GM03348 (cell line): ENCODE data around the gene PPP1R18.
"Not testable (repeated sequence)": the region's sequence is repeated elsewhere in the genome, so short reads cannot be mapped to it uniquely, and the experiment has no call there.

Source experiments
- DNase-seq: peaks from one replicate; pipeline ENCODE4 v3.0.0; 2012; ENCODE audit warnings: low spot score

PPP1R18 gene

GRCh38 chr6:30686009-30686907 lies at the start of gene PPP1R18:
Gene PPP1R18 (minus strand): TSS chr6:30686645. CDS start chr6:30686018, 627 bp downstream.
- peak; percentile 90 for DNase-seq

GRCh38 chr6:30735668-30736314 lies 49.3 kb upstream of the PPP1R18 start:
- no peak for DNase-seq

- DNase-seq, result no peak
These were observed 45.9 kb upstream of the PPP1R18 start for GRCh38 chr6:30732237-30732943.

- no peak for DNase-seq
These were observed 44.4 kb upstream of the PPP1R18 start for GRCh38 chr6:30730601-30731435.

- peak; percentile 40 for DNase-seq
These were observed 41.6 kb upstream of the PPP1R18 start for GRCh38 chr6:30727920-30728553.

- DNase-seq, result no peak
These were observed 40.3 kb upstream of the PPP1R18 start for GRCh38 chr6:30726506-30727413.

GRCh38 chr6:30725713-30726505 lies 39.5 kb upstream of the PPP1R18 start:
- peak; percentile 21 for DNase-seq

GRCh38 chr6:30724906-30725667 lies 38.6 kb upstream of the PPP1R18 start:
- DNase-seq, result no peak

GRCh38 chr6:30723843-30724741 lies 37.6 kb upstream of the PPP1R18 start:
- DNase-seq, result not testable (repeated sequence)

- DNase-seq, result not testable (repeated sequence)
These were observed 36.9 kb upstream of the PPP1R18 start for GRCh38 chr6:30723159-30723842.

- peak; percentile 71 for DNase-seq
These were observed 36.1 kb upstream of the PPP1R18 start for GRCh38 chr6:30722280-30723112.

- DNase-seq, result not testable (repeated sequence)
These were observed 35.5 kb upstream of the PPP1R18 start for GRCh38 chr6:30722025-30722279.

GRCh38 chr6:30721198-30722024 lies 35.0 kb upstream of the PPP1R18 start:
- peak; percentile 94 for DNase-seq

GRCh38 chr6:30720738-30721197 lies 34.3 kb upstream of the PPP1R18 start:
- DNase-seq, result peak; percentile 40
